Measurements from ENCODE around the gene ZNF366.

GRCh38 chr5:72477176-72477575, 30.0 kb downstream of the ZNF366 start:
- TF ChIP-seq POLR2AphosphoS5 (IDR thresholded peaks at IDR 0.05) = no peak
- no peak for TF ChIP-seq POLR2A (IDR thresholded peaks at IDR 0.05)
- TF ChIP-seq CTCF (IDR thresholded peaks at IDR 0.05) = no peak

Data from stomach (tissue), 4 donors.